ENCODE measurements around the gene LRRTM2.

- TF ChIP-seq, protein P1, sequence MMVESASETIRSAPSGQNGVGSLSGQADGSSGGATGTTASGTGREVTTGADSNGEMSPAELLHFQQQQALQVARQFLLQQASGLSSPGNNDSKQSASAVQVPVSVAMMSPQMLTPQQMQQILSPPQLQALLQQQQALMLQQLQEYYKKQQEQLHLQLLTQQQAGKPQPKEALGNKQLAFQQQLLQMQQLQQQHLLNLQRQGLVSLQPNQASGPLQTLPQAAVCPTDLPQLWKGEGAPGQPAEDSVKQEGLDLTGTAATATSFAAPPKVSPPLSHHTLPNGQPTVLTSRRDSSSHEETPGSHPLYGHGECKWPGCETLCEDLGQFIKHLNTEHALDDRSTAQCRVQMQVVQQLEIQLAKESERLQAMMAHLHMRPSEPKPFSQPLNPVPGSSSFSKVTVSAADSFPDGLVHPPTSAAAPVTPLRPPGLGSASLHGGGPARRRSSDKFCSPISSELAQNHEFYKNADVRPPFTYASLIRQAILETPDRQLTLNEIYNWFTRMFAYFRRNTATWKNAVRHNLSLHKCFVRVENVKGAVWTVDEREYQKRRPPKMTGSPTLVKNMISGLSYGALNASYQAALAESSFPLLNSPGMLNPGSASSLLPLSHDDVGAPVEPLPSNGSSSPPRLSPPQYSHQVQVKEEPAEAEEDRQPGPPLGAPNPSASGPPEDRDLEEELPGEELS (CRISPR knock-in tag; IDR thresholded peaks at IDR 0.05) = no peak
- TF ChIP-seq JUN (CRISPR knock-in tag; IDR thresholded peaks at IDR 0.05) (no peak), MLX (CRISPR knock-in tag; IDR thresholded peaks at IDR 0.05) (no peak), ESRRA (CRISPR knock-in tag; IDR thresholded peaks at IDR 0.05; ENCODE audit: borderline replicate concordance) (no peak), SMAD4 (CRISPR knock-in tag; IDR thresholded peaks at IDR 0.05) (no peak), ATF2 (CRISPR knock-in tag; IDR thresholded peaks at IDR 0.05; ENCODE audit: borderline replicate concordance, low read depth) (no peak), SMAD3 (CRISPR knock-in tag; IDR thresholded peaks at IDR 0.05; ENCODE audit: borderline replicate concordance) (no peak), ELF4 (CRISPR knock-in tag; IDR thresholded peaks at IDR 0.05; ENCODE audit: low read depth) (no peak), ZNF281 (CRISPR knock-in tag; IDR thresholded peaks at IDR 0.05) (no peak)
- TF ChIP-seq, protein P2, sequence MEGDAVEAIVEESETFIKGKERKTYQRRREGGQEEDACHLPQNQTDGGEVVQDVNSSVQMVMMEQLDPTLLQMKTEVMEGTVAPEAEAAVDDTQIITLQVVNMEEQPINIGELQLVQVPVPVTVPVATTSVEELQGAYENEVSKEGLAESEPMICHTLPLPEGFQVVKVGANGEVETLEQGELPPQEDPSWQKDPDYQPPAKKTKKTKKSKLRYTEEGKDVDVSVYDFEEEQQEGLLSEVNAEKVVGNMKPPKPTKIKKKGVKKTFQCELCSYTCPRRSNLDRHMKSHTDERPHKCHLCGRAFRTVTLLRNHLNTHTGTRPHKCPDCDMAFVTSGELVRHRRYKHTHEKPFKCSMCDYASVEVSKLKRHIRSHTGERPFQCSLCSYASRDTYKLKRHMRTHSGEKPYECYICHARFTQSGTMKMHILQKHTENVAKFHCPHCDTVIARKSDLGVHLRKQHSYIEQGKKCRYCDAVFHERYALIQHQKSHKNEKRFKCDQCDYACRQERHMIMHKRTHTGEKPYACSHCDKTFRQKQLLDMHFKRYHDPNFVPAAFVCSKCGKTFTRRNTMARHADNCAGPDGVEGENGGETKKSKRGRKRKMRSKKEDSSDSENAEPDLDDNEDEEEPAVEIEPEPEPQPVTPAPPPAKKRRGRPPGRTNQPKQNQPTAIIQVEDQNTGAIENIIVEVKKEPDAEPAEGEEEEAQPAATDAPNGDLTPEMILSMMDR (IDR thresholded peaks at IDR 0.05) = no peak
- TF ChIP-seq, protein P3, sequence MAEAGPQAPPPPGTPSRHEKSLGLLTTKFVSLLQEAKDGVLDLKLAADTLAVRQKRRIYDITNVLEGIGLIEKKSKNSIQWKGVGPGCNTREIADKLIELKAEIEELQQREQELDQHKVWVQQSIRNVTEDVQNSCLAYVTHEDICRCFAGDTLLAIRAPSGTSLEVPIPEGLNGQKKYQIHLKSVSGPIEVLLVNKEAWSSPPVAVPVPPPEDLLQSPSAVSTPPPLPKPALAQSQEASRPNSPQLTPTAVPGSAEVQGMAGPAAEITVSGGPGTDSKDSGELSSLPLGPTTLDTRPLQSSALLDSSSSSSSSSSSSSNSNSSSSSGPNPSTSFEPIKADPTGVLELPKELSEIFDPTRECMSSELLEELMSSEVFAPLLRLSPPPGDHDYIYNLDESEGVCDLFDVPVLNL (CRISPR knock-in tag; IDR thresholded peaks at IDR 0.05; ENCODE audit: borderline replicate concordance, low read depth) = no peak
- TF ChIP-seq, protein P4, sequence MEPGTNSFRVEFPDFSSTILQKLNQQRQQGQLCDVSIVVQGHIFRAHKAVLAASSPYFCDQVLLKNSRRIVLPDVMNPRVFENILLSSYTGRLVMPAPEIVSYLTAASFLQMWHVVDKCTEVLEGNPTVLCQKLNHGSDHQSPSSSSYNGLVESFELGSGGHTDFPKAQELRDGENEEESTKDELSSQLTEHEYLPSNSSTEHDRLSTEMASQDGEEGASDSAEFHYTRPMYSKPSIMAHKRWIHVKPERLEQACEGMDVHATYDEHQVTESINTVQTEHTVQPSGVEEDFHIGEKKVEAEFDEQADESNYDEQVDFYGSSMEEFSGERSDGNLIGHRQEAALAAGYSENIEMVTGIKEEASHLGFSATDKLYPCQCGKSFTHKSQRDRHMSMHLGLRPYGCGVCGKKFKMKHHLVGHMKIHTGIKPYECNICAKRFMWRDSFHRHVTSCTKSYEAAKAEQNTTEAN (CRISPR knock-in tag; IDR thresholded peaks at IDR 0.05) = no peak
- TF ChIP-seq, protein P5, sequence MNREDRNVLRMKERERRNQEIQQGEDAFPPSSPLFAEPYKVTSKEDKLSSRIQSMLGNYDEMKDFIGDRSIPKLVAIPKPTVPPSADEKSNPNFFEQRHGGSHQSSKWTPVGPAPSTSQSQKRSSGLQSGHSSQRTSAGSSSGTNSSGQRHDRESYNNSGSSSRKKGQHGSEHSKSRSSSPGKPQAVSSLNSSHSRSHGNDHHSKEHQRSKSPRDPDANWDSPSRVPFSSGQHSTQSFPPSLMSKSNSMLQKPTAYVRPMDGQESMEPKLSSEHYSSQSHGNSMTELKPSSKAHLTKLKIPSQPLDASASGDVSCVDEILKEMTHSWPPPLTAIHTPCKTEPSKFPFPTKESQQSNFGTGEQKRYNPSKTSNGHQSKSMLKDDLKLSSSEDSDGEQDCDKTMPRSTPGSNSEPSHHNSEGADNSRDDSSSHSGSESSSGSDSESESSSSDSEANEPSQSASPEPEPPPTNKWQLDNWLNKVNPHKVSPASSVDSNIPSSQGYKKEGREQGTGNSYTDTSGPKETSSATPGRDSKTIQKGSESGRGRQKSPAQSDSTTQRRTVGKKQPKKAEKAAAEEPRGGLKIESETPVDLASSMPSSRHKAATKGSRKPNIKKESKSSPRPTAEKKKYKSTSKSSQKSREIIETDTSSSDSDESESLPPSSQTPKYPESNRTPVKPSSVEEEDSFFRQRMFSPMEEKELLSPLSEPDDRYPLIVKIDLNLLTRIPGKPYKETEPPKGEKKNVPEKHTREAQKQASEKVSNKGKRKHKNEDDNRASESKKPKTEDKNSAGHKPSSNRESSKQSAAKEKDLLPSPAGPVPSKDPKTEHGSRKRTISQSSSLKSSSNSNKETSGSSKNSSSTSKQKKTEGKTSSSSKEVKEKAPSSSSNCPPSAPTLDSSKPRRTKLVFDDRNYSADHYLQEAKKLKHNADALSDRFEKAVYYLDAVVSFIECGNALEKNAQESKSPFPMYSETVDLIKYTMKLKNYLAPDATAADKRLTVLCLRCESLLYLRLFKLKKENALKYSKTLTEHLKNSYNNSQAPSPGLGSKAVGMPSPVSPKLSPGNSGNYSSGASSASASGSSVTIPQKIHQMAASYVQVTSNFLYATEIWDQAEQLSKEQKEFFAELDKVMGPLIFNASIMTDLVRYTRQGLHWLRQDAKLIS (CRISPR knock-in tag; IDR thresholded peaks at IDR 0.05; ENCODE audit: borderline replicate concordance) = no peak
Observed at GRCh38 chr5:138844125-138844461, 31.0 kb downstream of the LRRTM2 start.
